Prostate gland (tissue), 2 donors: Measurements from ENCODE around the gene GRK3.
"Not testable (repeated sequence)": the region's sequence is repeated elsewhere in the genome, so short reads cannot be mapped to it uniquely, and the experiment has no call there.

Source experiments
- CTCF ChIP-seq, 4 experiments: fragments of 200-600 bp in 2 of 4; fragments of 450-650 bp in 2 of 4; sonication (generic) in 2 of 4; IDR thresholded peaks; 1 replicate in 3 of 4; 2 replicates in 1 of 4; pipeline ENCODE4 v1.5.1; 2016 to 2019; ENCODE audit warnings: antibody characterized with exemption in 4 of 4, mild to moderate bottlenecking in 2 of 4, moderate library complexity in 2 of 4
- POLR2A ChIP-seq: fragments of 450-650 bp; IDR thresholded peaks from one replicate; pipeline ENCODE4 v1.6.1; 2016; ENCODE audit warnings: antibody characterized with exemption, mild to moderate bottlenecking
- POLR2AphosphoS5 ChIP-seq: sonication (generic); formaldehyde crosslinking; IDR thresholded peaks from one replicate; pipeline ENCODE4 v1.6.1; 2017; ENCODE audit warnings: antibody characterized with exemption

- not testable (repeated sequence) for TF ChIP-seq CTCF (IDR thresholded peaks at IDR 0.05); POLR2A
- TF ChIP-seq POLR2AphosphoS5: peak; percentile 7
These were observed 50.3 kb downstream of the GRK3 start for GRCh38 chr22:25614791-25615190.
